PC-9 (cell line): ENCODE data around the gene AQP2. TPM values are rescaled to one million over a fixed set of nuclear protein-coding genes. Genes with fewer than 3 reads are reported as not detected.
A peak's percentile ranks its signal among the peaks of the same experiment; 100 is the strongest.

Experiments used
- BruUV-seq: library from RNA; stranded (reverse); fragments of 400-500 nt; replicated peaks from 2 replicates; lab custom pipeline; 2021; lab: Mats Ljungman, UMichigan
- CTCF ChIA-PET: fragments of 300-600 bp; sonication (Branson Sonifier 250); formaldehyde crosslinking; loops from one replicate; lab custom pipeline; 2022; ENCODE audit warnings: antibody characterized with exemption; lab: Charles Lee
- POLR2A ChIA-PET: fragments of 300-600 bp; sonication (Branson Sonifier 250); formaldehyde crosslinking; loops from one replicate; lab custom pipeline; 2022; ENCODE audit warnings: antibody characterized with exemption; ENCODE audit not compliant: unreplicated experiment; lab: Charles Lee
- DNase-seq, 2 experiments: peaks; one replicate each; pipeline versions ENCODE4 v3.0.0 to v3.0.0-alpha.2; 2015 to 2022; ENCODE audit warnings: mixed read lengths in 1 of 2
- H2AFZ ChIP-seq: fragments of 200-600 bp; sonication (generic); 2 replicates; pipeline ENCODE4 v1.8.1; 2017; ENCODE audit warnings: antibody characterized with exemption
- H3F3A ChIP-seq: fragments of 200-600 bp; sonication (generic); 2 replicates; pipeline ENCODE4 v1.8.1; 2017; ENCODE audit warnings: antibody characterized with exemption, mild to moderate bottlenecking, low read depth; ENCODE audit not compliant: insufficient read depth
- H3K27ac ChIP-seq: fragments of 200-600 bp; sonication (generic); 2 replicates; pipeline ENCODE4 v1.6.1; 2016; ENCODE audit warnings: mixed run types
- H3K27me3 ChIP-seq: fragments of 200-600 bp; sonication (generic); 2 replicates; pipeline ENCODE4 v1.6.1; 2016; ENCODE audit warnings: low read depth, mixed run types; ENCODE audit not compliant: insufficient read depth
- H3K36me3 ChIP-seq: fragments of 200-600 bp; sonication (generic); 2 replicates; pipeline ENCODE4 v1.6.1; 2016; ENCODE audit warnings: low read depth, mixed run types
- H3K4me1 ChIP-seq: fragments of 200-600 bp; sonication (generic); replicated peaks from 2 replicates; pipeline ENCODE4 v1.6.1; 2016; ENCODE audit warnings: mixed run types; ENCODE audit not compliant: insufficient read depth
- H3K4me2 ChIP-seq: fragments of 200-600 bp; sonication (generic); 2 replicates; pipeline ENCODE4 v1.6.1; 2017; ENCODE audit warnings: mixed run types
- H3K4me3 ChIP-seq: fragments of 200-600 bp; sonication (generic); 2 replicates; pipeline ENCODE4 v1.6.1; 2016; ENCODE audit warnings: mixed run types
- H3K79me2 ChIP-seq: fragments of 200-600 bp; sonication (generic); 2 replicates; pipeline ENCODE4 v1.6.1; 2017; ENCODE audit warnings: low read depth, mixed run types
- H3K9me2 ChIP-seq: fragments of 200-600 bp; sonication (generic); 2 replicates; pipeline ENCODE4 v1.8.1; 2017; ENCODE audit warnings: mild to moderate bottlenecking; ENCODE audit not compliant: insufficient read depth
- H3K9me3 ChIP-seq: fragments of 200-600 bp; sonication (generic); 2 replicates; pipeline ENCODE4 v1.8.1; 2016; ENCODE audit warnings: low read depth; ENCODE audit not compliant: insufficient read depth
- H4K20me1 ChIP-seq: fragments of 200-600 bp; sonication (generic); 2 replicates; pipeline ENCODE4 v1.8.1; 2017; ENCODE audit not compliant: insufficient read depth
- EZH2 ChIP-seq: fragments of 200-600 bp; sonication (generic); IDR thresholded peaks from 2 replicates; pipeline ENCODE4 v1.8.0; 2017; ENCODE audit warnings: antibody characterized with exemption, low read depth
- intact Hi-C: fragments of 100-400 bp; cut with micrococcal nuclease; formaldehyde crosslinking; loops from one replicate; pipeline ENCODE4 v1.10.0; 2022; ENCODE audit not compliant: unreplicated experiment
- total RNA-seq: library from RNA; stranded (reverse); gene quantifications from 2 replicates; pipeline ENCODE4 v1.2.3, GENCODE V29; 2021
- TF ChIP-seq, protein P1 (sequence below): fragments of 200-600 bp; sonication (generic); conservative IDR thresholded peaks from 2 replicates; pipeline ENCODE4 v1.6.1; 2017; ENCODE audit warnings: mixed run types, antibody characterized with exemption, mild to moderate bottlenecking, moderate library complexity

AQP2 gene
- total RNA-seq, 1 experiment from 2014 or later, result not detected

DNA sequence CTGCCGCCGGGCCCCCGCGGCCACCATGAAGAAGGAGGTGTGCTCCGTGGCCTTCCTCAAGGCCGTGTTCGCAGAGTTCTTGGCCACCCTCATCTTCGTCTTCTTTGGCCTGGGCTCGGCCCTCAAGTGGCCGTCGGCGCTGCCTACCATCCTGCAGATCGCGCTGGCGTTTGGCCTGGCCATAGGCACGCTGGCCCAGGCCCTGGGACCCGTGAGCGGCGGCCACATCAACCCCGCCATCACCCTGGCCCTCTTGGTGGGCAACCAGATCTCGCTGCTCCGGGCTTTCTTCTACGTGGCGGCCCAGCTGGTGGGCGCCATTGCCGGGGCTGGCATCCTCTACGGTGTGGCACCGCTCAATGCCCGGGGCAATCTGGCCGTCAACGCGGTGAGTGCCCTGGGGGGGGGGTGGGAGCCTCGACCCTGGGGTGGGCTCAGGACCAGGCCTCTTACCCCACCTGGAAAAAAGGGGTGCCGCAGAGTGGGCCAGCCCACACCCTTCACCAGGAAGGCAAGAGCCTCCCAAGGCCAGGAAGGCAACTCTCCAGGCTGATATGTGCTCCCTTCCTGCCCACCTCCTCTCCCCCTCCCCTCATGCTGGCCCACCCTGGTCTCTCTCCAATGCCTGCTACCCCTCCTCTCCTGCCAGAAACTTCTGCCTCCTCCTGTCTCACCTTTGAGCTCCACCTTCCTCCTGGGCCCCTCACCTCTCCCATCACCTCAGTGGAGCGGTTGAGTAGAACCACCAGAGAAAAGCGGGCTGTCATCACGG, 11.6 kb downstream of the AQP2 start:
- no peaks in the 10 kb centered on the region for H3K36me3 ChIP-seq
- H3K4me1 ChIP-seq, result peaks cover 51% of the 10 kb centered on the region
- H3F3A ChIP-seq, result peaks cover 16% of the 10 kb centered on the region; the same call in 1 of the 2 replicates
- no peaks in the 10 kb centered on the region for H4K20me1 ChIP-seq
- H3K27me3 ChIP-seq, result no peaks in the 10 kb centered on the region
- H3K79me2 ChIP-seq, result no peaks in the 10 kb centered on the region
- no peak overlapping the region for H2AFZ ChIP-seq
- DNase-seq, result no peak
- intact Hi-C loops, result loop anchor here (10.0 kb wide), 1 partner anchor 203 kb away; the partner anchor contains the start of gene CERS5
- no peak overlapping the region for H3K4me3 ChIP-seq
- no TSS peak for BruUV-seq
- H3K9me2 ChIP-seq, result no peaks in the 10 kb centered on the region
- H3K4me2 ChIP-seq, result peak overlapping the region; percentile 62
- TF ChIP-seq, protein P1, sequence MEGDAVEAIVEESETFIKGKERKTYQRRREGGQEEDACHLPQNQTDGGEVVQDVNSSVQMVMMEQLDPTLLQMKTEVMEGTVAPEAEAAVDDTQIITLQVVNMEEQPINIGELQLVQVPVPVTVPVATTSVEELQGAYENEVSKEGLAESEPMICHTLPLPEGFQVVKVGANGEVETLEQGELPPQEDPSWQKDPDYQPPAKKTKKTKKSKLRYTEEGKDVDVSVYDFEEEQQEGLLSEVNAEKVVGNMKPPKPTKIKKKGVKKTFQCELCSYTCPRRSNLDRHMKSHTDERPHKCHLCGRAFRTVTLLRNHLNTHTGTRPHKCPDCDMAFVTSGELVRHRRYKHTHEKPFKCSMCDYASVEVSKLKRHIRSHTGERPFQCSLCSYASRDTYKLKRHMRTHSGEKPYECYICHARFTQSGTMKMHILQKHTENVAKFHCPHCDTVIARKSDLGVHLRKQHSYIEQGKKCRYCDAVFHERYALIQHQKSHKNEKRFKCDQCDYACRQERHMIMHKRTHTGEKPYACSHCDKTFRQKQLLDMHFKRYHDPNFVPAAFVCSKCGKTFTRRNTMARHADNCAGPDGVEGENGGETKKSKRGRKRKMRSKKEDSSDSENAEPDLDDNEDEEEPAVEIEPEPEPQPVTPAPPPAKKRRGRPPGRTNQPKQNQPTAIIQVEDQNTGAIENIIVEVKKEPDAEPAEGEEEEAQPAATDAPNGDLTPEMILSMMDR, result no peak
- no peak for TF ChIP-seq EZH2
- H3K9me3 ChIP-seq, result no peaks in the 10 kb centered on the region
- CTCF ChIA-PET, result interaction anchor here (0.7 to 1.4 kb wide), 3 partner anchors 13 to 122 kb away, joined by 3 to 12 read pairs (median 4); no protein-coding TSS in a partner anchor
- POLR2A ChIA-PET, result interaction anchor here (0.6 to 0.7 kb wide), 2 partner anchors 101 to 138 kb away, joined by 5 to 22 read pairs; no protein-coding TSS in a partner anchor
- peak overlapping the region; percentile 57; the same call in 1 of the 2 replicates for H3K27ac ChIP-seq

DNA sequence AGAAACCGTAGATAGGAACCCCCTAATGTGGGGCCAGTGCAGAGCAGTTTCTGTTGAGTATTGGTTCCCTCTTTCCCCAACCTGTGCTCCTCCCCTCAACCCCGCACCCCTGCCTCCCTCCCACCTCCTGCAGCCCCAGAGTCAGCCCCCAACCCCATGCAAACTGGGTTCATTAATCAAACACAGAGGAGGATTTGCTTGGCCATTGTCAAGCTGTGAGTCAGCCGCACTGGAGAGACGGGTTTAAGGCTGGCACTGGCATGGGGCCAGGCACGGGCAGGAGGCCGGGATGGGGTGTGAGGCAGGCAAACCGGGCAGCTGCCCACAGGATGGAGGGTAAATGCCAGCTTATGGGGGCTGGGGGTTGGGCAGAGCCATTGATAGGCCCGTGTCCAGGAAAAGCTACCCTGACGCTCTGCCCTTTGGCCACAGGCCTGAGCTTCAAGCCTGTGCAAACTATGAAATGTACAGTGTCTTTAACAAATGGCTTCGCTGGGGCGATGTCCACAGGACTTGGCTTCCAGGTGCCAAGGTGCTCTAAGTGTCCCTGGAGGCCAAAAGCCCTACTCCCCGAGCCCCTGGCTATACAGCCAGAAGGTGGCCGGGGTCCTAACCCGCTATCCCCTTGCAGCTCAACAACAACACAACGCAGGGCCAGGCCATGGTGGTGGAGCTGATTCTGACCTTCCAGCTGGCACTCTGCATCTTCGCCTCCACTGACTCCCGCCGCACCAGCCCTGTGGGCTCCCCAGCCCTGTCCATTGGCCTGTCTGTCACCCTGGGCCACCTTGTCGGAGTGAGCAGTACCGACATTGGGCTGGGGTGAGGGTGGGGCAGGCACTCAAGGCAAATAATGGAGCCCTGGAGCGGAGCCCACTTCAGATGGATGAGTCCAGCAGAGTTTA, 12.6 kb downstream of the AQP2 start:
- Histone ChIP-seq H3F3A (peaks cover 16% of the 10 kb centered on the region; the same call in 1 of the 2 replicates), H3K36me3 (no peaks in the 10 kb centered on the region), H4K20me1 (no peaks in the 10 kb centered on the region), H3K9me3 (no peaks in the 10 kb centered on the region), H3K79me2 (no peaks in the 10 kb centered on the region), H3K4me2 (peak overlapping the region; percentile 62), H3K27me3 (no peaks in the 10 kb centered on the region), H3K9me2 (no peaks in the 10 kb centered on the region), H3K27ac (peak overlapping the region; percentile 57; the same call in 1 of the 2 replicates), H3K4me1 (peaks cover 57% of the 10 kb centered on the region), H2AFZ (no peak overlapping the region), H3K4me3 (no peak overlapping the region)
- POLR2A ChIA-PET, result interaction anchor here (0.5 to 0.8 kb wide), 4 partner anchors 18 to 640 kb away, joined by 5 to 22 read pairs (median 8); partner anchors contain the start of gene TROAP
- no TSS peak for BruUV-seq
- intact Hi-C loops, result loop anchor here (1.0 to 10.0 kb wide), 2 partner anchors 94 to 202 kb away; partner anchors contain the start of gene CERS5
- TF ChIP-seq EZH2, result no peak
- TF ChIP-seq, protein P1, result no peak
- CTCF ChIA-PET, result interaction anchor here (0.6 to 1.4 kb wide), 10 partner anchors 14 to 290 kb away, joined by 3 to 17 read pairs (median 5); no protein-coding TSS in a partner anchor
- peak; percentile 90 to 97 for DNase-seq
